ENCODE results near the gene RNF19B. TPM values are rescaled to one million over a fixed set of nuclear protein-coding genes. Genes with fewer than 3 reads are reported as not detected.

RNF19B gene
- total RNA-seq, 2 donors from 2014 or later = 10.2 to 10.3 TPM

DNA sequence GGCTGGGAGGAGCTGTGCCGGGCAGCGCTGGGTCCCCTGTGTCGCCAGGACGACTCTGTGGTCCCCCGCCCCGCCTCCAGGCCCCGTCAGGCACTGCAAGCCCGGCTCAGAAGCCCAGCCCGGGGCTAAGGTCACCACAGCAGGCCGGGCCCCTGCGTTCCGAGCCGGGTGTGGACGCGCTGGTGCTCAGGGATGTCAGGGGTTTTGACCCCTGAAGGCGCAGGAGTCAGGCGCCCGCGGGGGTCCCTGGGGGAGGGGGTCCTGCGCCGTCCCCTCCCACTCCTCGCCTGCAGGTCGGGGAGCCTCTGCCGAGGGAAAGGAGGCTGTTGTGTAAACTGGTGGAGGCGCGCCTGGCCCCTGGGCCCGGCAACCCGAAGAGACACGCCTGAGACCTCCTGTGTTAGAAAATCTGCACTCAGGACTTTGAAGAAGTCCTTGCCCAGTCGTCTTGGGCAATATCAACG is 39.7 kb downstream of the RNF19B start:
- H3K27ac ChIP-seq = no peak overlapping the region
- no peak overlapping the region for H3K4me3 ChIP-seq
- H3K4me1 ChIP-seq = peaks cover 0 to 24% of the 10 kb centered on the region in 2 donors
- no peaks in the 10 kb centered on the region for H3K36me3 ChIP-seq
- H3K27me3 ChIP-seq = no peaks in the 10 kb centered on the region
- DNase-seq (ENCODE audit: low spot score) = no peak
- no peaks in the 10 kb centered on the region for H3K9me3 ChIP-seq
- TF ChIP-seq CTCF (IDR thresholded peaks at IDR 0.05) = no peak

- Histone ChIP-seq H3K36me3 (no peaks in the 10 kb centered on the region), H3K4me3 (no peak overlapping the region), H3K4me1 (peaks cover 0 to 24% of the 10 kb centered on the region in 2 donors), H3K9me3 (no peaks in the 10 kb centered on the region), H3K27ac (no peak overlapping the region), H3K27me3 (no peaks in the 10 kb centered on the region)
- TF ChIP-seq CTCF (IDR thresholded peaks at IDR 0.05) = no peak
- DNase-seq (ENCODE audit: low spot score) = peak; percentile 72
Measured at GRCh38 chr1:32920833-32921232, 43.8 kb downstream of the RNF19B start.

- Histone ChIP-seq H3K9me3 (no peaks in the 10 kb centered on the region), H3K27me3 (no peaks in the 10 kb centered on the region), H3K27ac (no peak overlapping the region), H3K36me3 (no peaks in the 10 kb centered on the region), H3K4me3 (no peak overlapping the region), H3K4me1 (peaks cover 0 to 16% of the 10 kb centered on the region in 2 donors)
- no peak for TF ChIP-seq CTCF (IDR thresholded peaks at IDR 0.05)
- DNase-seq (ENCODE audit: low spot score) = no peak
Measured at GRCh38 chr1:32919811-32920733, 44.5 kb downstream of the RNF19B start.

GRCh38 chr1:32918179-32918578 is 46.4 kb downstream of the RNF19B start:
- H3K27ac ChIP-seq = no peak overlapping the region
- H3K4me1 ChIP-seq = peaks cover 0 to 10% of the 10 kb centered on the region in 2 donors
- H3K36me3 ChIP-seq = no peaks in the 10 kb centered on the region
- H3K4me3 ChIP-seq = no peak overlapping the region
- TF ChIP-seq CTCF (IDR thresholded peaks at IDR 0.05) = no peak
- H3K9me3 ChIP-seq = no peaks in the 10 kb centered on the region
- H3K27me3 ChIP-seq = no peaks in the 10 kb centered on the region
- DNase-seq (ENCODE audit: low spot score) = no peak

- no peak overlapping the region for H3K27ac ChIP-seq
- H3K36me3 ChIP-seq = no peaks in the 10 kb centered on the region
- no peak for DNase-seq (ENCODE audit: low spot score)
- no peaks in the 10 kb centered on the region for H3K27me3 ChIP-seq
- H3K9me3 ChIP-seq = no peaks in the 10 kb centered on the region
- no peak for TF ChIP-seq CTCF (IDR thresholded peaks at IDR 0.05)
- no peak overlapping the region for H3K4me3 ChIP-seq
- H3K4me1 ChIP-seq = peaks cover 0 to 10% of the 10 kb centered on the region in 2 donors
Measured at GRCh38 chr1:32917521-32917920, 47.1 kb downstream of the RNF19B start.

Measured in right atrium auricular region (tissue), 2 donors.